ENCODE measurements around the gene CRYBG3. TPM values are rescaled to one million over a fixed set of nuclear protein-coding genes. Genes with fewer than 3 reads are reported as not detected.

CRYBG3 gene
- polyA plus RNA-seq, 1 experiment = 4.1 TPM

- CTCF ChIA-PET = no interaction called here
- Histone ChIP-seq H3K27me3 (ENCODE audit: control insufficient read depth, insufficient read depth, low read length) (no peaks in the 10 kb centered on the region), H3K36me3 (ENCODE audit: control insufficient read depth, insufficient read depth, low read length) (no peaks in the 10 kb centered on the region; the same call in 1 of the 2 replicates), H3K4me3 (ENCODE audit: low read depth, low read length) (no peak overlapping the region)
- TF ChIP-seq CTCF (IDR thresholded peaks at IDR 0.05; ENCODE audit: insufficient read depth, low read depth, low read length) = no peak
- no peak for DNase-seq (ENCODE audit: low read depth)
- POLR2A ChIA-PET = no interaction called here
Measured at GRCh38 chr3:97910931-97911351, 89.1 kb downstream of the CRYBG3 start.

- no peak overlapping the region for H3K4me3 ChIP-seq (ENCODE audit: low read depth, low read length)
- POLR2A ChIA-PET = no interaction called here
- CTCF ChIA-PET = no interaction called here
- DNase-seq (ENCODE audit: low read depth) = no peak
- no peaks in the 10 kb centered on the region; the same call in 1 of the 2 replicates for H3K36me3 ChIP-seq (ENCODE audit: control insufficient read depth, insufficient read depth, low read length)
- no peaks in the 10 kb centered on the region for H3K27me3 ChIP-seq (ENCODE audit: control insufficient read depth, insufficient read depth, low read length)
- no peak for TF ChIP-seq CTCF (IDR thresholded peaks at IDR 0.05; ENCODE audit: insufficient read depth, low read depth, low read length)
Measured at GRCh38 chr3:97911459-97911858, 89.6 kb downstream of the CRYBG3 start.

- TF ChIP-seq CTCF (IDR thresholded peaks at IDR 0.05; ENCODE audit: insufficient read depth, low read depth, low read length) = no peak
- POLR2A ChIA-PET = no interaction called here
- CTCF ChIA-PET = interaction anchor here (0.6 to 0.9 kb wide), 2 partner anchors 121 to 132 kb away, joined by 3 read pairs; no protein-coding TSS in a partner anchor
- Histone ChIP-seq H3K36me3 (ENCODE audit: control insufficient read depth, insufficient read depth, low read length) (no peaks in the 10 kb centered on the region; the same call in 1 of the 2 replicates), H3K27me3 (ENCODE audit: control insufficient read depth, insufficient read depth, low read length) (no peaks in the 10 kb centered on the region), H3K4me3 (ENCODE audit: low read depth, low read length) (no peak overlapping the region)
- DNase-seq (ENCODE audit: low read depth) = no peak
Measured at GRCh38 chr3:97914388-97914787, 92.6 kb downstream of the CRYBG3 start.

GRCh38 chr3:97916576-97916975, 94.8 kb downstream of the CRYBG3 start:
- POLR2A ChIA-PET = no interaction called here
- Histone ChIP-seq H3K36me3 (ENCODE audit: control insufficient read depth, insufficient read depth, low read length) (no peaks in the 10 kb centered on the region; the same call in none of the 2 replicates), H3K4me3 (ENCODE audit: low read depth, low read length) (no peak overlapping the region), H3K27me3 (ENCODE audit: control insufficient read depth, insufficient read depth, low read length) (no peaks in the 10 kb centered on the region)
- CTCF ChIA-PET = no interaction called here
- no peak for TF ChIP-seq CTCF (IDR thresholded peaks at IDR 0.05; ENCODE audit: insufficient read depth, low read depth, low read length)
- DNase-seq (ENCODE audit: low read depth) = no peak

GRCh38 chr3:97917813-97918536, 96.2 kb downstream of the CRYBG3 start:
- H3K27me3 ChIP-seq (ENCODE audit: control insufficient read depth, insufficient read depth, low read length) = no peaks in the 10 kb centered on the region
- no peak for DNase-seq (ENCODE audit: low read depth)
- no peak overlapping the region for H3K4me3 ChIP-seq (ENCODE audit: low read depth, low read length)
- H3K36me3 ChIP-seq (ENCODE audit: control insufficient read depth, insufficient read depth, low read length) = no peaks in the 10 kb centered on the region; the same call in none of the 2 replicates
- TF ChIP-seq CTCF (IDR thresholded peaks at IDR 0.05; ENCODE audit: insufficient read depth, low read depth, low read length) = no peak
- POLR2A ChIA-PET = no interaction called here
- CTCF ChIA-PET = no interaction called here

All from BJ (cell line).